Measurements from ENCODE around the gene NT5DC2. TPM values are rescaled to one million over a fixed set of nuclear protein-coding genes. Genes with fewer than 3 reads are reported as not detected.

Gene NT5DC2
- total RNA-seq, 4 donors from 2014 or later, result 21.7 to 69.5 (median 34.7) TPM

DNA sequence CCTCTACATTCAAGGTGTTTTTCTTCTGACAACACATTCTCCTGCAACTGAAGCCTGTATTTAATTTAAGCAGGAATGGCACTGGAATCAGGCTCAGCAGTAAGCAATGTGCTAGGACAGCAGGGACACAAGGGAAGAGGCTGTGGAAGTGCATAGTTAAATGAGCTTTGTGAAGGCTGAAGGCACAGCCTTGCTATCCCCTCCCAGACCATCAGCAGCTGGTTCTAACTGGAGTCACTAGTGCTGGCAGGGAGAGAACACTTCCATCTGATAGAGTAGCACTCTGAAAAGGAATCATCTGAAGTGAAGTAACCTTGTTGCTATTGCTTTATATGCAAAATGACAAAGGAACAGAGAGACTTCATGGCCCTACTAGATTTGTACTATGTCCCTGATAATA is 17.5 kb upstream of the NT5DC2 start:
- no peaks in the 10 kb centered on the region for H3K9me3 ChIP-seq
- ATAC-seq, result no peak
- no peak overlapping the region for H3K27ac ChIP-seq
- no peak for TF ChIP-seq POLR2AphosphoS5 (IDR thresholded peaks at IDR 0.05)
- TF ChIP-seq, protein P1, sequence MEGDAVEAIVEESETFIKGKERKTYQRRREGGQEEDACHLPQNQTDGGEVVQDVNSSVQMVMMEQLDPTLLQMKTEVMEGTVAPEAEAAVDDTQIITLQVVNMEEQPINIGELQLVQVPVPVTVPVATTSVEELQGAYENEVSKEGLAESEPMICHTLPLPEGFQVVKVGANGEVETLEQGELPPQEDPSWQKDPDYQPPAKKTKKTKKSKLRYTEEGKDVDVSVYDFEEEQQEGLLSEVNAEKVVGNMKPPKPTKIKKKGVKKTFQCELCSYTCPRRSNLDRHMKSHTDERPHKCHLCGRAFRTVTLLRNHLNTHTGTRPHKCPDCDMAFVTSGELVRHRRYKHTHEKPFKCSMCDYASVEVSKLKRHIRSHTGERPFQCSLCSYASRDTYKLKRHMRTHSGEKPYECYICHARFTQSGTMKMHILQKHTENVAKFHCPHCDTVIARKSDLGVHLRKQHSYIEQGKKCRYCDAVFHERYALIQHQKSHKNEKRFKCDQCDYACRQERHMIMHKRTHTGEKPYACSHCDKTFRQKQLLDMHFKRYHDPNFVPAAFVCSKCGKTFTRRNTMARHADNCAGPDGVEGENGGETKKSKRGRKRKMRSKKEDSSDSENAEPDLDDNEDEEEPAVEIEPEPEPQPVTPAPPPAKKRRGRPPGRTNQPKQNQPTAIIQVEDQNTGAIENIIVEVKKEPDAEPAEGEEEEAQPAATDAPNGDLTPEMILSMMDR (IDR thresholded peaks at IDR 0.05), result no peak
- TF ChIP-seq EP300 (IDR thresholded peaks at IDR 0.05), result no peak
- TF ChIP-seq POLR2A (IDR thresholded peaks at IDR 0.05), result no peak
- no peaks in the 10 kb centered on the region for H3K27me3 ChIP-seq
- H3K4me1 ChIP-seq, result peaks cover 0 to 11% (median 0%) of the 10 kb centered on the region in 3 donors
- peaks cover 0 to 85% of the 10 kb centered on the region in 2 donors for H3K36me3 ChIP-seq
- no peak overlapping the region for H3K4me3 ChIP-seq

DNA sequence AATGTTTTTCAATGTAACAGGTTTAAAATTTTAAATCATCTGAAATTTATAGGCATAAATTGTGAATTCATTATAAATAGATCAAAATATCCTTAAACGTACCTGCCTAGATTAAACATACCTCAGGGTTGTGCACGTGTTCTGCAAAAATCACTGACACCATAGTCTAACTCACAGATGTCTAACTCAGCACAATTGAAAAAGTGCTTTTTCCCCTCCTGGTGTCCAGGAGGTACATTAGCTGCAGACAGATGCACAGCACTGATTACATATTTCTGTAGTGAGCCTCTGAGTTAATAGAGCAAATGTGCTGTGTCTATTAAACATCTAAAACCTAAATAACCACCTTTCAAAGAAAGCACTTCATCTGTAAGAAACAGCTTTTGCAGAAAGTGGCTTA is 13.5 kb upstream of the NT5DC2 start:
- peaks cover 0 to 84% of the 10 kb centered on the region in 2 donors for H3K36me3 ChIP-seq
- no peaks in the 10 kb centered on the region for H3K27me3 ChIP-seq
- no peak overlapping the region for H3K4me3 ChIP-seq
- no peak for ATAC-seq
- no peak overlapping the region for H3K27ac ChIP-seq
- 55 to 63% methylated on average over 2 of the region's 2 CpGs for WGBS, 2 donors (ENCODE audit: low coverage in 1 of 2)
- TF ChIP-seq, protein P1 (IDR thresholded peaks at IDR 0.05), result no peak
- no peak for TF ChIP-seq POLR2A (IDR thresholded peaks at IDR 0.05)
- TF ChIP-seq POLR2AphosphoS5 (IDR thresholded peaks at IDR 0.05), result no peak
- H3K4me1 ChIP-seq, result peaks cover 0 to 16% (median 0%) of the 10 kb centered on the region in 3 donors
- no peaks in the 10 kb centered on the region for H3K9me3 ChIP-seq

DNA sequence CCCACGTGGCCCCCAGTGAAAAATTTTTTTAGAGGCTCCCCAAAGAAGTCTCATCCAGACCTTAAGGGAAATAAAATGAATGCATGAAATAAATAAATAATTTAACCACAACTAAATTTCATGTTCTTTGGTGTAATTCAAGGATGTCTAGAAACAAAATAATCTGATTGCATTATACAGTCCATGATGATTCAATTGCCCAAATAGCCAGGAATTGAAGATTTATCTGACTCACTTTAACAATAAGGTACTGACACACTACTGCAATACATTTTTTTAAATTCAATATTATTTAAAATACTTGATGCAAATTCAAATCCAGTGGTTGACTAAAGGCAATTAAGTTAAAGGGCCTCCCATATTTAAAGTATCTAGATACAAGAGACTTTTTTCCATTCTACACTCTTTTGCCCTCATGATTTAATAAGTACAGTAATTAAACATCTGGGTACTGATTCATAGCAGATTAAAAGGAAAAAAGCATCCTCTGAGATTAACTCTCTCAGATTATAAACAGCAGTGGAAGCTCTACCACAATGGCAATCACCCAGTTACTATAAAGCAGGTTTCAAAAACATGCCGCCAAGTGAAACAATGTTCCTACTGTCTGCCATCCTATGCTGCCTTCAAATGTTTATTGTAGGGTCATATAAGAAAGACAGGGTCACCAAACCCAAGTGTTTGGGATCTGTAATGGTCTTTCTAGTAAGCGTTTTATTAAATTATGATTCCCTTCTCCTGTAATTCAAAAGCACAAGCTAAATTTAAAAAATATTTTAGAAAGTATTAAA is 12.6 kb upstream of the NT5DC2 start:
- H3K27ac ChIP-seq, result no peak overlapping the region
- ATAC-seq, result no peak
- no peaks in the 10 kb centered on the region for H3K9me3 ChIP-seq
- no peak overlapping the region for H3K4me3 ChIP-seq
- H3K36me3 ChIP-seq, result peaks cover 0 to 84% of the 10 kb centered on the region in 2 donors
- WGBS, 2 donors (ENCODE audit: low coverage in 1 of 2), result 70 to 76% methylated on average over 2 to 3 of the region's 3 CpGs
- TF ChIP-seq EP300 (IDR thresholded peaks at IDR 0.05), result no peak
- no peak for TF ChIP-seq POLR2A (IDR thresholded peaks at IDR 0.05)
- no peak for TF ChIP-seq POLR2AphosphoS5 (IDR thresholded peaks at IDR 0.05)
- TF ChIP-seq, protein P1 (IDR thresholded peaks at IDR 0.05), result no peak
- no peaks in the 10 kb centered on the region for H3K27me3 ChIP-seq
- peaks cover 0 to 16% (median 0%) of the 10 kb centered on the region in 3 donors for H3K4me1 ChIP-seq

DNA sequence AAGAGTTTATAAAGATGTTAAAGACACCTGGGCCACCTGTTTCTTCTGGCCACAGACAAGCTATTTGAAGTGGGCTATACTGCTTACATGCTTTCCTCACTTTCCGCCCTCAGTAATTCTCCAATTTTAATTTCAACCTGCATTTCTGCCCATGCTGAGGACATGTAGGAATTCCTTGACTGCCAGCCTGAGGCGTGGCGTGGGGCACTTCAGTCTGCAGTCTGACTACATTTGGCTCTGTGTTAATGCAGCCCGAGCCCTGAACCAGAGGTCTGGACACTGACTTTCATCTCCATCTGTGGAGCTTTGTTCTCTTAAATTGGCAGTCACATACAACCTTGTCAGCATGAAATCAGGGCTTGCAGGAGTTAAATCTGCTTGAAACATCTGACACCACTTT is 11.3 kb upstream of the NT5DC2 start:
- peaks cover 0 to 76% of the 10 kb centered on the region in 2 donors for H3K36me3 ChIP-seq
- no peak for TF ChIP-seq POLR2A (IDR thresholded peaks at IDR 0.05)
- no peak for TF ChIP-seq POLR2AphosphoS5 (IDR thresholded peaks at IDR 0.05)
- TF ChIP-seq EP300 (IDR thresholded peaks at IDR 0.05), result no peak
- TF ChIP-seq, protein P1 (IDR thresholded peaks at IDR 0.05), result no peak
- no peaks in the 10 kb centered on the region for H3K9me3 ChIP-seq
- peaks cover 0 to 21% (median 0%) of the 10 kb centered on the region in 3 donors for H3K4me1 ChIP-seq
- no peak overlapping the region for H3K4me3 ChIP-seq
- WGBS, 2 donors (ENCODE audit: low coverage in 1 of 2), result 83 to 97% methylated on average over 2 to 3 of the region's 4 CpGs
- no peak overlapping the region for H3K27ac ChIP-seq
- no peak for ATAC-seq
- H3K27me3 ChIP-seq, result no peaks in the 10 kb centered on the region

DNA sequence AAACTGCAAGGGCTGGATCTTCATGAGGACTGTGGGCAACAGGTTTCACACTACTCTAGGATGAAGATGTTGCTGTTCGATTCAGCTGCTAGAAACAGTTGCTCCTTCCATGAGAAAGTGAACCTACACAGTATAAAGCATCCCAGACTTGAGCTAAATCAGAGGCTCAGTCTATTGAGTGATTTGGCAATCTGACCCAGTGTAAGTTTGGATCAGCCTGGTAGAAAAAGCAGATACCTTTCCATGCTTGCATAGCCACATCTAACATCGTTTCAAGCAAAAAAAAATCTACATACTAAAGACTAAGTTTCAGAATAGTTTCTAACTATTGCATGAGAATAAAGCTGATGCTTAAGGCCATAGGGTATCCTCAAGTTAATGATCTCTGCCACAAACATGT is 7.4 kb upstream of the NT5DC2 start:
- Histone ChIP-seq H3K9me3 (no peaks in the 10 kb centered on the region), H3K4me1 (peaks cover 0 to 51% (median 12%) of the 10 kb centered on the region in 3 donors), H3K4me3 (no peak overlapping the region), H3K27me3 (no peaks in the 10 kb centered on the region), H3K36me3 (peaks cover 0 to 39% of the 10 kb centered on the region in 2 donors), H3K27ac (no peak overlapping the region)
- no peak for TF ChIP-seq POLR2A (IDR thresholded peaks at IDR 0.05)
- TF ChIP-seq POLR2AphosphoS5 (IDR thresholded peaks at IDR 0.05), result no peak
- TF ChIP-seq, protein P1 (IDR thresholded peaks at IDR 0.05), result no peak
- no peak for TF ChIP-seq EP300 (IDR thresholded peaks at IDR 0.05)
- WGBS, 2 donors (ENCODE audit: low coverage in 1 of 2), result 20 to 79% methylated on average over 1 to 2 of the region's 2 CpGs
- ATAC-seq, result no peak
